Endothelial cell of umbilical vein (primary cell): Measurements from ENCODE around the gene CRTAP. TPM values are rescaled to one million over a fixed set of nuclear protein-coding genes. Genes with fewer than 3 reads are reported as not detected.

Experiments used
- BruUV-seq: library from RNA; stranded (reverse); fragments of 400-500 nt; replicated peaks from 2 replicates; lab custom pipeline; 2021; lab: Mats Ljungman, UMichigan
- CTCF ChIA-PET: fragments of 300-600, 350-600 bp; sonication (Branson Sonifier 250); formaldehyde crosslinking; loops from one replicate; lab custom pipeline; 2021; ENCODE audit warnings: antibody characterized with exemption, inconsistent platforms; lab: Charles Lee
- POLR2A ChIA-PET: fragments of 300-600, 350-600 bp; sonication (Branson Sonifier 250); formaldehyde crosslinking; loops from one replicate; lab custom pipeline; 2021; ENCODE audit warnings: antibody characterized with exemption, inconsistent platforms; lab: Charles Lee
- DNase-seq: peaks from one replicate; pipeline ENCODE4 v3.0.0-alpha.2; 2011; ENCODE audit warnings: low read depth, low spot score
- FAIRE-seq: peaks from 2 replicates; lab custom pipeline; 2011; peaks lifted over from hg19 to GRCh38; lab: Jason Lieb, UNC
- H2AFZ ChIP-seq: 2 replicates; pipeline ENCODE4 v1.6.0; 2012; ENCODE audit warnings: low read depth, low read length, control low read depth, inconsistent platforms
- H3K27ac ChIP-seq: 2 replicates; pipeline ENCODE4 v1.5.1; 2011; ENCODE audit warnings: low read depth, mild to moderate bottlenecking, control low read depth, low read length, moderate library complexity; ENCODE audit not compliant: insufficient read depth
- H3K27me3 ChIP-seq, 2 experiments: 2 replicates each; pipeline versions ENCODE4 v1.6.0 to v1.6.1; 2011; ENCODE audit warnings: low read length in 2 of 2, mixed read lengths in 1 of 2; ENCODE audit not compliant: control insufficient read depth in 2 of 2, insufficient read depth in 2 of 2
- H3K36me3 ChIP-seq, 2 experiments: 2 replicates in 1 of 2; 3 replicates in 1 of 2; pipeline ENCODE4 v1.5.1; 2011; ENCODE audit warnings: low read length in 2 of 2, mild to moderate bottlenecking in 1 of 2, moderate library complexity in 1 of 2; ENCODE audit not compliant: control insufficient read depth in 2 of 2, insufficient read depth in 2 of 2; ENCODE audit errors: extremely low read depth in 1 of 2
- H3K4me1 ChIP-seq: 3 replicates; pipeline ENCODE4 v1.5.1; 2011; ENCODE audit warnings: mild to moderate bottlenecking, low read length; ENCODE audit not compliant: control insufficient read depth, insufficient read depth; ENCODE audit errors: extremely low read depth
- H3K4me2 ChIP-seq: 2 replicates; pipeline ENCODE4 v1.6.1; 2011; ENCODE audit warnings: low read length, control low read depth, mixed read lengths; ENCODE audit not compliant: insufficient read depth
- H3K4me3 ChIP-seq, 3 experiments: fragments of 200-600 bp in 1 of 3; sonication (generic), shearing (Covaris generic) in 1 of 3; replicated peaks in 1 of 3; 2 replicates each; pipeline ENCODE4 v1.5.1; 2011 to 2016; ENCODE audit warnings: control low read depth in 3 of 3, low read length in 3 of 3, mild to moderate bottlenecking in 2 of 3, inconsistent platforms in 1 of 3, low read depth in 1 of 3, moderate library complexity in 1 of 3; ENCODE audit not compliant: insufficient read depth in 1 of 3
- H3K79me2 ChIP-seq: 2 replicates; pipeline ENCODE4 v1.6.0; 2012; ENCODE audit warnings: low read length, inconsistent platforms; ENCODE audit not compliant: control insufficient read depth, insufficient read depth
- H3K9ac ChIP-seq: replicated peaks from 2 replicates; pipeline ENCODE3; 2011; ENCODE audit warnings: low read length, control low read depth; ENCODE audit not compliant: insufficient read depth; ENCODE audit errors: extremely low read depth
- H3K9me1 ChIP-seq: replicated peaks from 3 replicates; pipeline ENCODE4 v1.6.0; 2011; ENCODE audit warnings: mild to moderate bottlenecking, low read length; ENCODE audit not compliant: control insufficient read depth, insufficient read depth; ENCODE audit errors: extremely low read depth
- H3K9me3 ChIP-seq: replicated peaks from 2 replicates; pipeline ENCODE4 v1.5.1; 2012; ENCODE audit warnings: low read length, inconsistent platforms; ENCODE audit not compliant: control insufficient read depth, insufficient read depth
- H4K20me1 ChIP-seq: replicated peaks from 2 replicates; pipeline ENCODE3; 2011; ENCODE audit warnings: mild to moderate bottlenecking, low read length; ENCODE audit not compliant: control insufficient read depth, insufficient read depth; ENCODE audit errors: extremely low read depth
- CTCF ChIP-seq, 2 donors: IDR thresholded peaks; 1 replicate in 1 of 2; 2 replicates in 1 of 2; pipeline ENCODE4 v1.5.1; 2011; ENCODE audit warnings: low read length in 2 of 2, mild to moderate bottlenecking in 2 of 2, moderate library complexity in 2 of 2, control low read depth in 1 of 2, inconsistent platforms in 1 of 2, low read depth in 1 of 2; ENCODE audit not compliant: insufficient read depth in 1 of 2; ENCODE audit errors: extremely low read depth in 1 of 2
- EZH2 ChIP-seq: IDR thresholded peaks from 2 replicates; pipeline ENCODE4 v1.6.1; 2012; ENCODE audit warnings: borderline replicate concordance, low read depth, mild to moderate bottlenecking, moderate library complexity, low read length, inconsistent platforms; ENCODE audit not compliant: severe bottlenecking
- FOS ChIP-seq: IDR thresholded peaks from 2 replicates; pipeline ENCODE4 v1.6.1; 2011; ENCODE audit warnings: mild to moderate bottlenecking, low read length, moderate library complexity, borderline replicate concordance; ENCODE audit not compliant: insufficient read depth
- MYC ChIP-seq: IDR thresholded peaks from one replicate; pipeline ENCODE4 v1.6.1; 2011; ENCODE audit warnings: mild to moderate bottlenecking, low read depth, low read length
- POLR2AphosphoS5 ChIP-seq: IDR thresholded peaks from 2 replicates; pipeline ENCODE4 v1.6.1; 2012; ENCODE audit warnings: low read depth, mild to moderate bottlenecking, control low read depth, low read length, moderate library complexity; ENCODE audit not compliant: insufficient read depth
- dilution Hi-C: fragments of 300-500 bp; cut with MboI; formaldehyde crosslinking; loops from one replicate; pipeline ENCODE4 v1.15.0; 2019; ENCODE audit warnings: low sequenced_read_pairs; ENCODE audit not compliant: extremely low pct_ligation_motif_present
- intact Hi-C: fragments of 100-400 bp; cut with micrococcal nuclease; formaldehyde crosslinking; loops from one replicate; pipeline ENCODE4 v1.10.0; 2022
- polyA plus RNA-seq, 4 experiments: library from polyadenylated mRNA; depleted of rRNA in 3 of 4; stranded (reverse) in 3 of 4; unstranded in 1 of 4; fragments of >200 nt; gene quantifications; 2 replicates each; pipeline versions ENCODE4 v1.2.1 to v1.2.3, GENCODE V29; 2011 to 2012; ENCODE audit warnings: missing spikeins in 1 of 4
- total RNA-seq: library from RNA; stranded (reverse); gene quantifications from 2 replicates; pipeline ENCODE4 v1.2.3, GENCODE V29; 2021

CRTAP gene
- total and polyA plus RNA-seq, 2 donors (not counting 3 experiments of a cell fraction or from before 2014, with no cell fraction given) = 204 to 213 TPM

- Histone ChIP-seq H3K79me2 (no peaks in the 10 kb centered on the region), H3K36me3 (peaks cover 0 to 3% of the 10 kb centered on the region in 2 experiments), H3K4me3 (no peak overlapping the region), H3K9me3 (no peaks in the 10 kb centered on the region), H3K9ac (no peak overlapping the region), H3K4me2 (no peak overlapping the region), H3K9me1 (no peaks in the 10 kb centered on the region), H3K27ac (no peak overlapping the region), H3K4me1 (no peaks in the 10 kb centered on the region), H2AFZ (no peak overlapping the region), H4K20me1 (no peaks in the 10 kb centered on the region), H3K27me3 (no peaks in the 10 kb centered on the region)
- intact Hi-C loops (no loop called here), dilution Hi-C loops (no loop called here)
- no peak for FAIRE-seq
- ChIA-PET POLR2A (no interaction called here), CTCF (interaction anchor here (1.3 to 2.2 kb wide), 4 partner anchors 8 to 220 kb away, joined by 3 to 9 read pairs (median 6); no protein-coding TSS in a partner anchor)
- no TSS peak for BruUV-seq
- TF ChIP-seq EZH2 (no peak), FOS (no peak), MYC (no peak), POLR2AphosphoS5 (no peak)
- DNase-seq = no peak
Measured at GRCh38 chr3:33152363-33153360, 38.8 kb downstream of the CRTAP start.

GRCh38 chr3:33153782-33154181 is 40.0 kb downstream of the CRTAP start:
- DNase-seq = no peak
- Histone ChIP-seq H3K9me1 (no peaks in the 10 kb centered on the region), H3K4me3 (no peak overlapping the region), H3K27ac (no peak overlapping the region), H3K9me3 (no peaks in the 10 kb centered on the region), H3K4me2 (no peak overlapping the region), H3K36me3 (peaks cover 0 to 3% of the 10 kb centered on the region in 2 experiments), H3K9ac (no peak overlapping the region), H3K4me1 (no peaks in the 10 kb centered on the region), H3K79me2 (no peaks in the 10 kb centered on the region), H2AFZ (no peak overlapping the region), H4K20me1 (no peaks in the 10 kb centered on the region), H3K27me3 (no peaks in the 10 kb centered on the region)
- ChIA-PET CTCF (interaction anchor here (1.5 to 1.7 kb wide), 2 partner anchors 9 to 219 kb away, joined by 3 to 9 read pairs; no protein-coding TSS in a partner anchor), POLR2A (no interaction called here)
- BruUV-seq = no TSS peak
- FAIRE-seq = no peak
- intact Hi-C loops (no loop called here), dilution Hi-C loops (no loop called here)
- TF ChIP-seq CTCF (IDR thresholded peaks at IDR 0.05; ENCODE audit: extremely low read depth in 1 of 2, insufficient read depth in 1 of 2, low read depth in 1 of 2, low read length in 2 of 2) = no peak
- TF ChIP-seq MYC = no peak
